ENCODE data around the gene PABPN1.

PABPN1 gene

GRCh38 chr14:23359167-23359626 lies 37.9 kb downstream of the PABPN1 start:
- no peak for DNase-seq

DNA sequence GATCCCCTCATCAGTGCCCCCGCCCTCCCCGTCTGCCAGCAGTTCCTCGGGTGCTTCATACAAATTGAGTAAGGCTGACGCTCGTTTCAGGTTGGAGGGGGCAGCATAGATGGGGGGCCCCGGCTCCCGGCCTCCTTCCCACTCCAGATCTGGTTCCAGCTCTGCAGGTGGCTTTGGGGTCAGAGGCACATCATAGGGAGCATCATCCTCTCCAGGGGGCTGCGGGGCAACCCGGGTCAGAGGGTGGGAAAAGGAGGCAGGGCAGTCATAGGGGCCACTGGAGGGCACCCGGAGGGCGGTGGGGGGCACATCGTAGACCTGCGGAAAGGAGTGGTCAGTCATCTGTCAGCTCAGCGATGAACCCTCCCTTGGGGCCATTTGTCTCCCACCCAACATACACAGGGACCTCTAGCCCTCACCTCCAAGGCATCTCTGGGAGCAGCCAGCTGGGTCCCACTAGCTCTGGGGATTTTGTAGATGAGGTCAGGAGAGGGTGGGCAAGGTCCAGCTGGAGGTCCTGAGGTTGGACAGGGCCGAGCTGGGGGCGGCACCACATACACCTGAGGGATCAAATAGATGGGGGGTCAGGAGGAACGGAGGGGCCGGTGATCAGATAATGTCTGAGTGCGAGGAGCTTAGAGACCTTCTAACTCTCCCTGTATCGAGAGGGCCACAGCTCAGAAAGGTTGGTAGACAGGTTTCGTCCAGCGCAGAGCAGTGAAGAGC lies 38.6 kb downstream of the PABPN1 start:
- DNase-seq, result no peak

GRCh38 chr14:23360496-23360895 lies 39.2 kb downstream of the PABPN1 start:
- no peak for DNase-seq

GRCh38 chr14:23361320-23361719 lies 40.1 kb downstream of the PABPN1 start:
- DNase-seq, result no peak

GRCh38 chr14:23361763-23362162 lies 40.5 kb downstream of the PABPN1 start:
- DNase-seq, result no peak

- no peak for DNase-seq
Measured at GRCh38 chr14:23362200-23362599, 40.9 kb downstream of the PABPN1 start.

DNA sequence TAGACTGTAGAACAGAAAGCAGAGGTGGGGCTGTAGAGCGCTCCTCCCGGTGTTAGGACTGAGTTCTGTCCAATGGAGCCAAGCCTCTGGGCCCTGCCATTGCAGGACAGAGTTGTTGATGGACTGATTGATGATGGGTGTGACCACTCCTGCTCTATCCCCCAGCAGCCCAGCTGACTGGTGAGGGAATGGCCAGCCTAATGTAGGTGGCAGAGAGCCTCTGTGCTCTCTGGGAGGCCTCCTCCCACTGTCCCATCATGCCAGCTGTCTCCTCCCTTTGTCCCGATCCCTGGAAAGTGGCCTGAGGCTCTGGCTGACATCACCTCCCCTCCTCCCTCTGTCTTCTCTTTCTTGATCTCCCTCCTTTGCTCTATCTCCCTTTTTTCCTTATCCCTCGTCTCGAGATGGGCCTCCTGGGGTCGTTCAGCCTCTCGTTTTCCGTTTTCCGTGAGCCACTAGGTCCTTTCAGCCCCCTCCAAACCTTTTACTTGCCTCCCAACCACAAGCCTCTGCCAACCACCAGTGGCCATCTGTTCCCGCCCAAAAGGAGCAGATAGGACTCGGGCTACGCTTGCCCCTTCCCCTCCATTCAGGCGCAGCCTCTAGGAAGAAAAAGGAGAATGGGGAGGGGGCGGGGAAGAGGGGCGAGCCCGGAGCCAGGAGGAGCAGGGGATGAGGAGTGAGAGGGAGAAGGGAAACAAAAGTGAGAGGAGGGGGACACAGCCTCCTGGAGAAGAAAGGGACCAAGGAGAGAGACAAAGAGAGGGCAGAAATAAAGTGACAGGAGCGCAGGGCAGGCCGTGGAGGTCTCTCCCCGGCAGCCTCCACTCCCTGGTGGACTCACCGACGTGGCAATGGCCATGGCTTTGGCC lies 43.1 kb downstream of the PABPN1 start:
- no peak for DNase-seq

GRCh38 chr14:23365036-23365731 lies 43.9 kb downstream of the PABPN1 start, which contains the start of gene EFS:
TSS of gene EFS (minus strand) at chr14:23365172. CDS start at chr14:23365025, 147 bp downstream.
- DNase-seq, result no peak

DNA sequence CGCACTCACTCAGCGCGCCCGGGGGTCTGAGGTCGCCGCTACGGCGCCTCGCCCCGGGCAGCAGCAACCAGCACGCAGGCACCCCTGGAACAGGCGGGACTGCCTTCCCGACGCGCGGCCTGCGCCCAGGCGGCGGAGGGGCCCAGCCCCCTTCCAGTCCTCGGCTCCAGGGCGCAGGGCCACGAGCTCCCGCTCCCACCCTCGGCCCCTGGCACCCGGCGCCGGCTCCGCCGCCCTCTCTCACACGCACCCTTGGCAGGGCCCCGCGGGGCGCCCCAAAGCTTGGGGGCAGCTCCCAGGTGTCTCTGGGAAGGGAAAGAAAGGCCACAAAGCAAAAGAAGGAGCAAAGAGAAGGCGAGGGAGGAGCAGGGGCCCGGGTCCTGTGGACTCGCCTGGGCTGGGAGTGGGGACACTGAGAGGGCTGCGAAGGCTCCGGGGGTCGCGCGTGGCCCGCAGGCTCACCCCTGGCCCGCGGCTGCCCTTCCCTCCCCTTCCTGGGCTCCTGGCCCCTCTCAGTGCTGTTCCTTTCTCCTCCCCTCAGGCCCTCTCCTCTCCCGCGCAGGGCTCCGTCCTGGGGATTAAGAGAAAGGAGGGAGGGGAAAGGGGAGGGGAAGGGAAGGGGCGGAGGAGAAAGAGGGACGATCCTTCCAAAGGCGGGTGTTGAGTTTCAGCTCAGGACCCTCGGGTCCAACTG lies 44.6 kb downstream of the PABPN1 start:
- no peak for DNase-seq

DNA sequence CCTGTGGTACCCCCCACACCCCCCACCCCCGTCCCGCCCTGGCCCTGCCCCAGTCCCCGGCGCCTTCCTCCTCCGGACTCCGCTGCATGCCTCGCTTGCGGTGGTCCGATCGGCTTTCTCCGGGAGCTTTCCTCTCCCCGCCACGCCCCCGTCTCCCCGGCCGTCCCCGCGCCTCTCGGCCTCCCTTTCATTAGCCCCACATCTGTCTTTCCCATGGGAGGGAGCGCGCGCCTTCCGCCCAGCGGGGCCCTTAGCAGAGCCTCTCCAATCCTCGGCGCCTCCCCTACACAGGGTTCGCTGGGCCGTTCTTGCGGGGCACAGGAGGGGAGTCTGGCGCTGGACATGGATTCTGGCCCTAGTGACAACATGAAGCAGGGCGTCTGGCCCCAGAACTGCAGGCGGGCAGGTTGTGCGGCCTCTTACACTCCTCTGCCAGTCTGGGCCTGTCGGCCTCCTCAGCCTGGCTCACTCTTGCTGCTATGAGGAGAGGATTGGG lies 45.2 kb downstream of the PABPN1 start:
- no peak for DNase-seq

- DNase-seq, result no peak
Measured at GRCh38 chr14:23370221-23370620, 49.0 kb downstream of the PABPN1 start.

DNA sequence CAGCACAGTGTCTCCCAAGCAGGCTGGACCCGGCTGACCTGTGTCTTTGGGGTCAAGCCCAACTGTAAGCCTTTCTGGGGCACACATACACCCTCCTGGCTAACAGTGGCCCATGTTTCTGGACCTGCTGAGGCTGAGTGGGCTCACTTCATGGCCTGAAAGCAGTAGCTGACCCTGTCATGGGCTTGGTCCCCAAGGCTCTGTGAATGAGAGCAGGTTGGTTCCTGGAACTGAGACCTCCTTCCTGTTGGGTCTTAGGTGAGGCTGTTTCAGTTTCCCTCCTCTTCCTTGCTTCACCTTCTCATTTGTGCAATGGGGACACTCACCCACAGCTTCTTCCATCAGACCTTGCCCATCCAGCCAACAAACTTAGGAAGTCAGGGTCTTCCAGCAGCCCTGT lies 50.6 kb downstream of the PABPN1 start:
- no peak for DNase-seq

DNA sequence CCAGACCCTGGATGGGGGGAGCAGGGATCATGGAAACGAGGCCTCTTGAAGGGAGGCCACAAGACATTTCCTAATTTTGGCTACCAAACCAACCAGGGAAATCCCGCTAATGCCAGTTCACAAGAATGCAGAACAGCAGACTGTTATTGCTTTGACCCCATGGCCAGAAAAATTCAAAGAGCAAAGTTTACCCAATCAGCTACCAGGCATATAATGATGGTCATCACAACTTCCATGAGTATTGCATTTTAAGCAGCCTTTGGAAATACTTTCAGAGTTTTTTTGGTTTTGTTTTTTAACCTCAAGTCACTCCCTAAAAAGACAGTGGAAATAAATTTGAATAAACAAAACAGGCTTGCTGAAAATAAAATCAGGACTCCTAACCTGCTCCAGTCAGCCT lies 51.3 kb downstream of the PABPN1 start, which contains the start of gene IL25:
IL25 (plus strand) TSS at position 301 of the 400 bp plus-strand sequence.
- no peak for DNase-seq

GRCh38 chr14:23373041-23373440 lies 51.8 kb downstream of the PABPN1 start:
- no peak for DNase-seq
